Stomach (tissue), 9 donors: ENCODE measurements around the gene OCA2. TPM values are rescaled to one million over a fixed set of nuclear protein-coding genes. Genes with fewer than 3 reads are reported as not detected.
"Not testable (repeated sequence)": the region's sequence is repeated elsewhere in the genome, so short reads cannot be mapped to it uniquely, and the experiment has no call there.

Experiments used
- DNase-seq, 2 donors: peaks; one replicate each; pipeline versions ENCODE4 v3.0.0 to v3.0.0-alpha.2; 2013 to 2019
- H3K27ac ChIP-seq, 5 donors: fragments of 200-600 bp in 4 of 5; sonication (generic) in 4 of 5; one replicate each; pipeline ENCODE4 v1.5.1; 2013 to 2019; ENCODE audit warnings: mild to moderate bottlenecking in 1 of 5, moderate library complexity in 1 of 5
- H3K27me3 ChIP-seq, 3 donors: fragments of 200-600 bp; sonication (generic); one replicate each; pipeline ENCODE4 v1.5.1; 2017 to 2019; ENCODE audit warnings: mixed run types in 1 of 3
- H3K36me3 ChIP-seq, 4 donors: fragments of 200-600 bp; sonication (generic); 1 replicate in 3 of 4; 2 replicates in 1 of 4; pipeline ENCODE4 v1.5.1; 2016 to 2019
- H3K4me1 ChIP-seq, 4 donors: fragments of 200-600 bp; sonication (generic); one replicate each; pipeline ENCODE4 v1.5.1; 2016 to 2019
- H3K4me3 ChIP-seq, 4 donors: fragments of 200-600 bp; sonication (generic) in 3 of 4; one replicate each; pipeline ENCODE4 v1.5.1; 2016 to 2019; ENCODE audit warnings: mild to moderate bottlenecking in 1 of 4
- H3K9me3 ChIP-seq, 4 donors: fragments of 200-600 bp; sonication (generic); one replicate each; pipeline ENCODE4 v1.5.1; 2016 to 2019
- CTCF ChIP-seq, 7 experiments: fragments of 450-650 bp in 4 of 7; fragments of 200-600 bp in 3 of 7; sonication (generic) in 3 of 7; IDR thresholded peaks; one replicate each; pipeline ENCODE4 v1.5.1; 2016 to 2019; ENCODE audit warnings: antibody characterized with exemption in 7 of 7, control low read depth in 2 of 7, mild to moderate bottlenecking in 1 of 7
- EP300 ChIP-seq: sonication (generic); formaldehyde crosslinking; IDR thresholded peaks from one replicate; pipeline ENCODE4 v1.6.1; 2017; ENCODE audit warnings: antibody characterized with exemption
- POLR2A ChIP-seq, 4 donors: fragments of 450-650 bp; IDR thresholded peaks; one replicate each; pipeline ENCODE4 v1.6.1; 2016; ENCODE audit warnings: antibody characterized with exemption in 4 of 4, control low read depth in 2 of 4, mild to moderate bottlenecking in 1 of 4, moderate library complexity in 1 of 4
- POLR2AphosphoS5 ChIP-seq, 3 donors: sonication (generic); formaldehyde crosslinking; IDR thresholded peaks; one replicate each; pipeline ENCODE4 v1.6.1; 2016; ENCODE audit warnings: antibody characterized with exemption in 3 of 3
- WGBS, 5 donors: extraction: QIAGEN DNeasy Blood & Tissue Kit in 3 of 5; methylation state at CpG; one replicate each; pipeline versions ENCODE4 v1.1.5 to v1.1.7; 2013 to 2018; 5-methylcytosine and 5-hydroxymethylcytosine counted together
- intact Hi-C: fragments of 100-400 bp; cut with DNase I; formaldehyde crosslinking; loops from one replicate; pipeline ENCODE4 v1.15.1; 2023; ENCODE audit warnings: low total_unique reads
- polyA plus RNA-seq, 3 donors: library from polyadenylated mRNA; stranded (reverse); fragments of 200-250 nt; gene quantifications; one replicate each; pipeline ENCODE4 v1.2.3, GENCODE V29; 2013
- total RNA-seq, 5 donors: library from RNA; depleted of rRNA; stranded (reverse); fragments of >200 nt; gene quantifications; one replicate each; pipeline versions ENCODE4 v1.1.0 to v1.2.3, GENCODE V29; 2014 to 2016
- donor health status: healthy with polysubstance abuse.
- donor health status: Bipolar disorder and iron deficiency.
- donor health status: healthy.

OCA2 gene
- total and polyA plus RNA-seq, 8 donors, result 0.12 to 0.89 (median 0.65) TPM; not detected in 4

GRCh38 chr15:28122038-28122949, 23.2 kb upstream of the OCA2 start:
- peaks cover 0 to 3% (median 0%) of the 10 kb centered on the region in 4 donors for H3K4me1 ChIP-seq
- intact Hi-C loops, result no loop called here
- no peaks in the 10 kb centered on the region for H3K9me3 ChIP-seq
- TF ChIP-seq CTCF (IDR thresholded peaks at IDR 0.05), result no peak
- TF ChIP-seq POLR2AphosphoS5 (IDR thresholded peaks at IDR 0.05), result no peak
- TF ChIP-seq EP300, result no peak
- TF ChIP-seq POLR2A (IDR thresholded peaks at IDR 0.05), result no peak
- no peak for DNase-seq
- H3K27me3 ChIP-seq, result no peaks in the 10 kb centered on the region
- no peak overlapping the region for H3K4me3 ChIP-seq
- H3K27ac ChIP-seq, result no peak overlapping the region
- H3K36me3 ChIP-seq, result peaks cover 37 to 90% (median 83%) of the 10 kb centered on the region in 4 donors
- WGBS, 5 donors, result 87 to 91% (median 90%) methylated on average over 26 to 28 of the region's 28 CpGs

- WGBS, 5 donors, result 94 to 97% (median 96%) methylated on average over 5 to 16 of the region's 16 CpGs
- H3K36me3 ChIP-seq, result peaks cover 31 to 90% (median 84%) of the 10 kb centered on the region in 4 donors
- intact Hi-C loops, result not testable (repeated sequence)
Observed at GRCh38 chr15:28121577-28121976, 22.5 kb upstream of the OCA2 start.

GRCh38 chr15:28120359-28120640, 21.2 kb upstream of the OCA2 start:
- H3K4me1 ChIP-seq, result no peaks in the 10 kb centered on the region
- no peaks in the 10 kb centered on the region for H3K27me3 ChIP-seq
- intact Hi-C loops, result no loop called here
- no peak for DNase-seq
- H3K36me3 ChIP-seq, result peaks cover 37 to 100% (median 96%) of the 10 kb centered on the region in 4 donors
- TF ChIP-seq EP300 (no peak), CTCF (IDR thresholded peaks at IDR 0.05) (no peak), POLR2AphosphoS5 (IDR thresholded peaks at IDR 0.05) (no peak), POLR2A (IDR thresholded peaks at IDR 0.05) (no peak)
- no peaks in the 10 kb centered on the region for H3K9me3 ChIP-seq
- H3K4me3 ChIP-seq, result no peak overlapping the region
- H3K27ac ChIP-seq, result no peak overlapping the region
- WGBS, 5 donors, result 84 to 93% (median 90%) methylated on average over 4 of the region's 4 CpGs

More at GRCh38 chr15:28121577-28121976, 22.5 kb upstream of the OCA2 start:
- not testable (repeated sequence) for H3K4me3 ChIP-seq, H3K27me3 ChIP-seq, H3K9me3 ChIP-seq, H3K27ac ChIP-seq, H3K4me1 ChIP-seq, DNase-seq

- Histone ChIP-seq H3K4me1 (no peaks in the 10 kb centered on the region), H3K4me3 (no peak overlapping the region), H3K27me3 (no peaks in the 10 kb centered on the region), H3K9me3 (no peaks in the 10 kb centered on the region), H3K36me3 (peaks cover 48 to 100% (median 97%) of the 10 kb centered on the region in 4 donors), H3K27ac (no peak overlapping the region)
- TF ChIP-seq POLR2AphosphoS5 (IDR thresholded peaks at IDR 0.05), result no peak
- no peak for TF ChIP-seq CTCF (IDR thresholded peaks at IDR 0.05)
- no peak for TF ChIP-seq EP300
- no peak for TF ChIP-seq POLR2A (IDR thresholded peaks at IDR 0.05)
- intact Hi-C loops, result no loop called here
- 91 to 94% (median 94%) methylated on average over 10 of the region's 10 CpGs for WGBS, 5 donors
- DNase-seq, result no peak
Observed at GRCh38 chr15:28118531-28118930, 19.4 kb upstream of the OCA2 start.

- no peaks in the 10 kb centered on the region for H3K4me1 ChIP-seq
- no peak overlapping the region for H3K27ac ChIP-seq
- intact Hi-C loops, result no loop called here
- H3K36me3 ChIP-seq, result peaks cover 52 to 100% (median 98%) of the 10 kb centered on the region in 4 donors
- 85 to 96% (median 95%) methylated on average over 11 of the region's 11 CpGs for WGBS, 5 donors
- no peak for TF ChIP-seq EP300
- no peak for TF ChIP-seq POLR2AphosphoS5 (IDR thresholded peaks at IDR 0.05)
- TF ChIP-seq CTCF (IDR thresholded peaks at IDR 0.05), result no peak
- no peak for TF ChIP-seq POLR2A (IDR thresholded peaks at IDR 0.05)
- H3K4me3 ChIP-seq, result no peak overlapping the region
- DNase-seq, result no peak
- H3K27me3 ChIP-seq, result no peaks in the 10 kb centered on the region
- no peaks in the 10 kb centered on the region for H3K9me3 ChIP-seq
Observed at GRCh38 chr15:28118083-28118482, 19.0 kb upstream of the OCA2 start.
